ENCODE measurements around the gene HADHA.

GRCh38 chr2:26176279-26176615, 68.2 kb downstream of the HADHA start:
- TF ChIP-seq CTCF (conservative IDR thresholded peaks at IDR 0.05 in 1 of 2, IDR thresholded peaks at IDR 0.05 in 1 of 2; ENCODE audit: low read depth in 1 of 2, low read length in 2 of 2) (no peak), EZH2 (IDR thresholded peaks at IDR 0.05; ENCODE audit: low read length, missing control alignments) (no peak)
